ENCODE data around the gene HM13.

GRCh38 chr20:31508517-31509244 lies 5.6 kb upstream of the HM13 start:
- TF ChIP-seq CTCF (IDR thresholded peaks at IDR 0.05), result no peak
- TF ChIP-seq POLR2A (IDR thresholded peaks at IDR 0.05), result no peak
